Activated T-cell treated with anti-CD3 and anti-CD28 coated beads, Interleukin-2, amount 50 U/mL, for 1 hour (primary cell): Measurements from ENCODE around the gene CXCL3.

Source experiments
- DNase-seq: peaks from one replicate; pipeline ENCODE4 v3.0.0-alpha.2; 2020

The CXCL3 gene

GRCh38 chr4:74055096-74055495 is 16.6 kb upstream of the CXCL3 start:
- DNase-seq, result no peak

- DNase-seq, result no peak
Observed at GRCh38 chr4:74054483-74055047, 16.1 kb upstream of the CXCL3 start.

GRCh38 chr4:74047152-74047551 is 8.7 kb upstream of the CXCL3 start:
- no peak for DNase-seq

- DNase-seq, result no peak
Observed at GRCh38 chr4:74045772-74046171, 7.3 kb upstream of the CXCL3 start.

GRCh38 chr4:74045247-74045646 is 6.8 kb upstream of the CXCL3 start:
- DNase-seq, result no peak

GRCh38 chr4:74044677-74045076 is 6.2 kb upstream of the CXCL3 start:
- no peak for DNase-seq

GRCh38 chr4:74042681-74043080 is 4.2 kb upstream of the CXCL3 start:
- DNase-seq, result no peak

- DNase-seq, result no peak
Observed at GRCh38 chr4:74041418-74041817, 2.9 kb upstream of the CXCL3 start.

GRCh38 chr4:74039315-74039763 is 850 bp upstream of the CXCL3 start:
- DNase-seq, result no peak

- DNase-seq, result no peak
Observed at GRCh38 chr4:74038086-74038424, 434 bp downstream of the CXCL3 start.

- no peak for DNase-seq
Observed at GRCh38 chr4:74037076-74037955, 1.2 kb downstream of the CXCL3 start.

GRCh38 chr4:74033739-74034138 is 4.8 kb downstream of the CXCL3 start:
- no peak for DNase-seq

- no peak for DNase-seq
Observed at GRCh38 chr4:74032064-74032463, 6.4 kb downstream of the CXCL3 start.

GRCh38 chr4:74031576-74031975 is 6.9 kb downstream of the CXCL3 start:
- no peak for DNase-seq

GRCh38 chr4:74030285-74030684 is 8.2 kb downstream of the CXCL3 start:
- DNase-seq, result no peak

- no peak for DNase-seq
Observed at GRCh38 chr4:74028504-74028903, 10.0 kb downstream of the CXCL3 start.

GRCh38 chr4:74023709-74024108 is 14.8 kb downstream of the CXCL3 start:
- no peak for DNase-seq

- DNase-seq, result no peak
Observed at GRCh38 chr4:74021601-74022000, 16.9 kb downstream of the CXCL3 start.

GRCh38 chr4:74018771-74019170 is 19.7 kb downstream of the CXCL3 start:
- DNase-seq, result no peak

- no peak for DNase-seq
Observed at GRCh38 chr4:74018116-74018515, 20.4 kb downstream of the CXCL3 start.

GRCh38 chr4:74016068-74016467 is 22.4 kb downstream of the CXCL3 start:
- DNase-seq, result no peak

- no peak for DNase-seq
Observed at GRCh38 chr4:74015126-74015780, 23.2 kb downstream of the CXCL3 start.

- no peak for DNase-seq
Observed at GRCh38 chr4:74014332-74014731, 24.2 kb downstream of the CXCL3 start.

GRCh38 chr4:74013264-74013663 is 25.2 kb downstream of the CXCL3 start:
- DNase-seq, result no peak
